TTC549 (cell line): Measurements from ENCODE around the gene SRSF1.
"Not testable (repeated sequence)": the region's sequence is repeated elsewhere in the genome, so short reads cannot be mapped to it uniquely, and the experiment has no call there.

Experiments used
- FAIRE-seq: peaks from 2 replicates; lab custom pipeline; 2012; peaks lifted over from hg19 to GRCh38; lab: Jason Lieb, UNC

The SRSF1 gene

DNA sequence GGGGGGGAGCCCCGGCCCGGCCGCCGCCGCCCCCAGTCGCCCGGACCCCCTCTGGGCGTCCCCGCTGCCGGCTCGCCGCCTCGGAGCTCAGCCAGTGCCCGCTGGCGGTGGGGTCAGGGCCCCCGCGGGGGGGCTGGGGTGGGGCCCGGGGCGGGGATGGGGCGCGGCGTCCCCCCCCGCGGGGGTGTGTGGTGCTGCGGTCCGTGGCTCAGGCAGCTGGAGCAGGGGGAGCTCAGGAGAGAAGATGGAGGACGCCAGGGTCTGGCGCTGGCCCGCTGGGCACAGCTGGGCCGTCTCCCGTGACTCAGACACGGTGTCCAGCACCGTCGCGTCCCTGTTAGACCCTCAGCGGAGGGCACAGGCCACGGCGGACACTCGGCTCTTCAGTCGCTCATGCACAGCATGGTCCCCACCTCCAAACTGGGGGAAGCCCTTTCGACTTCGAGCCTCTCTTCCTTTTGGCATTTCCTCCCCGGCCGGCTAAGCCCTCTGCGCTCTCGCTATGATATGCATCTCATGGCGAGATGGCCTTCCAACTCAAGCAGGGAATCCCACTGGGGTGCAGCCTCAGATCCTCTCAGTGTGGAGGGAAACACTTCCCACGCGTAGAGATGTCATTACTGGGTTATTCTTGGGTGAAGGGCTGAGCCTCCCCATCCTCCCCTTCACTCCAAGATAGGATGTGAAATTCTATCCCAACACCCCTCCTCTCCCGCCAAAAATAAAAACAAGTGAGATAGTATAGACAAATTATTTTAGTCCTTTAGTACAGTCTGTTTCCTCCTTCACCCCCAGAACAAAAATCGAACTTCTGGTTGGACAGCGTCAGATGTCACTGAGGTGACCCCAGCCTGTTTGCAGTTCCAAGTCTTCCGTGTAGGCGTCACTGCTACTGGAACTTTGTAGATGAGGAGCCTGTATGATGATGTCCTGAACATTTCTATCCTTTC lies 18.5 kb downstream of the SRSF1 start:
- no peak for FAIRE-seq

GRCh38 chr17:57987581-57988300 lies 19.3 kb downstream of the SRSF1 start, which contains the start of gene VEZF1:
Gene VEZF1, minus strand, starts transcription at chr17:57988254. Its CDS starts 143 bp downstream, at chr17:57988111.
- FAIRE-seq, result no peak

DNA sequence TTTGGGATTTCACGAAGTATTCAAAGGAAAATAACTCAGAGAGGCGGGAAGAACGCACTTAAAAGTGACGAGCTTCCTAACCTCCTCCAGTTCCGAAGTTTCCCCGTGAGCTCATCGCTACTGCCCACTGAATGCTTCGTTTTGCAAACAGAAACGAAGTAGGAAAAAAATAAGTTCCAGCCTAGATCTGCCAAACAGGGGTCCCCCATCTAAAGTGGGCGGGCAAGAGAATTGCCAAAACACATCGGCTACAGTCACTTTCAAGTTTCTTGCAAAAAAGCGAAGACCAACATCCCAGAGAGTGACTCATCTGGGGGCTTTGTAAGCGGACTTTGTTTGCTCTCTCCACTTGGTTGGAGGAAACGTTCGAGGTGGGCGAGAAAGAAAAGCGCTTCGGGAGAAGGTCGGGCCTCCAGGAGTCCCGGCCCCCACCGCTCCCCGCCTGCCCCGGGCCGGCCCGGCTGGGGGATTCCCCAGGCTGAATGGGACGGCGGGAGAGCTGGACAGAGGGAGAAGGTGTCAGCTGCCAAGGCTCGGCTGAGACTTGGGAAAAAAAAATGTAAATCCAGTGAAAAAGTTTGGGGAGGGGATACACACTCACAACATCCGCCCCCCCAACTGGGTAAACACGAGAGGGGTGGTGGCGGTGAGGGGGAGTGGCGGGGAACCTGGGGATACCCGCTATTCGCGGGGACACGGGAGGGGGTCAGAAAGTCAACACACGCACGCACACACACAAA lies 20.0 kb downstream of the SRSF1 start:
- FAIRE-seq, result no peak

- no peak for FAIRE-seq
Measured at GRCh38 chr17:57985675-57985974, 21.4 kb downstream of the SRSF1 start.

- no peak for FAIRE-seq
Measured at GRCh38 chr17:57984936-57985674, 21.9 kb downstream of the SRSF1 start.

GRCh38 chr17:57984261-57984890 lies 22.7 kb downstream of the SRSF1 start:
- FAIRE-seq, result no peak

- no peak for FAIRE-seq
Measured at GRCh38 chr17:57983446-57983845, 23.6 kb downstream of the SRSF1 start.

DNA sequence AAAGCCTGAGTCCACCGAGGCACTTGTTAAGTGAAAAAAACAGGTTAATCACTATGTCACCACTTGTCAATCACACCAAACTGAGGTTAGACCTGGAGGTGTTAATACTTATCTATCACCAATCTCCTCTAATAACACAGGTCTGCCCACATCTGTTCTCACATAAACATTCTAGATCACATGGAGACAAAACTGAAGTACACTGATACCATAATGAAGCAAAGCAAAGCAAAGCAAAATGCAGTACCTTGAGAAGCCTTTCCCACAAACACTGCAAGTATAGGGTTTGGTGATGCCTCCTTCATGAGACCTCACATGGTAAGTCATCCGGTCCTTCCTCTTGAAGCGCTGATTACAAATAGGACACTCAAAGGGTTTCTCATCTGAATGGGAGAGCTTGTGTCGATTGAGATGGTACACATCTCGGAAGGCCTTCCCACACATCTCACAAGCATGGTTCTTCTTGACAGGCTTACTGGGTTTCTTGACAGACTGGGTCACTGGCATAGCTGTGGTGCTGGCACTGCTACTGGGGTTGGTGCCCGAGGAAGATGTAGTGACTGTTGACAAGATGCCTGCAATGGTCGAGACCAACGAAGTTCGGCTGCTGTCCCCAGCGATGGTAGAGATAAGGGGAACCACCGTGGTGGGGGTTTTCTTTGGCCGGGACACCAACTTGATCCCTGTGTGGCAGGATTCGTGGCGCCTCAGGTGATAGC lies 24.4 kb downstream of the SRSF1 start:
- no peak for FAIRE-seq

DNA sequence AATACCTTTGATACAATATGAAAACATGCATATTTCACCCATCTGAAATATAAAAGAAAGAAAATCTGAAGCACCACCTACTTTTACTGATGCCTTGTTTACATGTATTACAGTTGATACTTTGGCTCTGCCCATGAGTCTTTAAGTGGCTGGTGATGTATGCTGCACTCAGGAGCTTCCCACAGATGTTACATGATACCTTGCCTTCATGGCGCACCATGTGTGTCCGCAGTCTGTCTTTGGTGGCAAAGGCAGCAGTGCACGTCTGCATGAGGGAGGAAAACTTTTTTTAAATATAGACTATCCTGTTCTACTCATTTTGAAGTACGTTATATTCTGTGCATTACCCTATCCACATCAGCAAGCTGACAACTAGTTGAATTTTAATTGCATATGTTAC lies 26.5 kb downstream of the SRSF1 start:
- no peak for FAIRE-seq

DNA sequence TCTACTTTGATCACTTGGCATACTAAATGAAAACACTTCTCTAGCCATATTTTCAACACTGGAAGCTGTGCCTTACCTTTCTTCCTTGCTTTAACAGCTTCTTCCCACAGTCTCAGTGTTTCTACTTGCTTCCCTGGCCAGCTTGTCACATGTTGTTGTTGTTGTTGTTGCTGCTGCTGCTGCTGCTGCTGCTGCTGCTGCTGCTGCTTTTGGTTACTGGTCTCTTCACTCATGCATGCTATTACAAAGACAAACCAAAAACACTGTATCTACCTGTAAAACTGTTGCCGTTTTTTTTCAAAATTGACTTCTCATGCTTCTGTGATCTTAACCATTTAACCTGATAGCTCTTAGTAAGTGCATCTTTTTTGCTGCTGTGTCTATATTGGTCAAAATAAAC lies 28.0 kb downstream of the SRSF1 start:
- no peak for FAIRE-seq

- FAIRE-seq, result no peak
Measured at GRCh38 chr17:57976594-57976993, 30.5 kb downstream of the SRSF1 start.

DNA sequence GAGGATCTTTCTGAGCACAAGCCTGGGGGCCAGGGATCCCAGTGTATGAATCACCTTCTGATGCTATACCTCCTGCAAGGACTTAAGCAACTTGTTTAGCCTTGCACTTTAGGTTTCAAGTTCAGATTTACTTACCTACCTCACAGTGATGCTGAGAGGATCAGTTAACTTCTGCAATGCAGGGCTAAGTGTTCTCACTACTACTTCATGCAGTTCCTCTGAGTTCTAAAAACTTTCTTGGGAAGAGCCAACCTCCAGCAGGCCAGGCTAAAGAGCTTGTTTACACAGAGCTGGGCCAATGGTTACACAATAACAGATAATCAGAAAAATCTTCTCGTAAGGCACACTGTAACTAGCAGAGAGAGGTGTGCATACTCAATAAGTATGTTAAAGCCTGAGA lies 32.0 kb downstream of the SRSF1 start:
- FAIRE-seq, result no peak

- not testable (repeated sequence) for FAIRE-seq
Measured at GRCh38 chr17:57974053-57974824, 32.8 kb downstream of the SRSF1 start.

GRCh38 chr17:57972151-57972550 lies 34.9 kb downstream of the SRSF1 start:
- FAIRE-seq, result no peak

DNA sequence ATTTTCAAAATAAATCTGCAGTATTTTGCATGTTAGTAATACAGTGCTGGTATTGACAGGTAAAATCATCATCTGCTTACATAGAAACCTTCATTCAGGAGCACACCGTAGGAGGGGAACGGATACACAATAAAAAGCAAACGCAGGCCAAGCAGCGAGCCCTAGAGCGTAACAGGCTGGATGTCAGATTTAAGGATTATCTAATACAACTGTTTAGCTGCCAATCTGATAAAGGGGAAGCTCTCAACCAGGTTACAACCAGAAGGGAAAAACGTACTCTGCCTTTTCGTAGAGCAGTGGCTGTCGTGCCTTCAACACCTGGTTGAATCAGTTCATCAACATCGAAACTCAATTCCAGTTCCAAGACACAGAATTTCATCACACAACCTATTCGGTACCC lies 35.5 kb downstream of the SRSF1 start:
- no peak for FAIRE-seq

- FAIRE-seq, result no peak
Measured at GRCh38 chr17:57970710-57971109, 36.3 kb downstream of the SRSF1 start.

GRCh38 chr17:57968456-57968855 lies 38.6 kb downstream of the SRSF1 start:
- no peak for FAIRE-seq

GRCh38 chr17:57966875-57967274 lies 40.2 kb downstream of the SRSF1 start:
- no peak for FAIRE-seq

GRCh38 chr17:57966246-57966645 lies 40.8 kb downstream of the SRSF1 start:
- FAIRE-seq, result no peak

- FAIRE-seq, result no peak
Measured at GRCh38 chr17:57965521-57966160, 41.4 kb downstream of the SRSF1 start.
